GM21528 (cell line): Measurements from ENCODE around the gene RPTOR.

Experiments used
- ATAC-seq: cut with Tn5 transposase; IDR thresholded peaks from one replicate; pipeline ENCODE4 v1.9.1; 2021; ENCODE audit warnings: mild to moderate bottlenecking, moderate library complexity; ENCODE audit not compliant: unreplicated experiment, low FRiP score

RPTOR gene

DNA sequence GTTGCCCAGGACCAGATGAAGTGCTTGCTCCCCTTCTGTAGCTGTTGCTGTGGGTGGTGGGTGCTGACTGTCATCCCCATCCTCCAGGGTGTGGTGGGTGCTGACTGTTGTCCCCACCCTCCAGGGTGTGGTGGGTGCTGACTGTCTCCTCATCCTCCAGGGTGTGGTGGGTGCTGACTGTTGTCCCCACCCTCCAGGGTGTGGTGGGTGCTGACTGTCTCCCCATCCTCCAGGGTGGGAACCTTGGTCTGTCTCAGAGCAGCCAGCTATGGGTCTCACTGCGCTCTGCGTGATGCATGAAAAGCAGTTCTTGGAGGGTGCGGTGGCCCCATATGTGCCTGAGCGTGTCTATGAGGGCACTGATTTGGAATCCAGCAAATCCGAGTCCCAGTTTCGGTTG is 163.8 kb downstream of the RPTOR start:
- ATAC-seq, result no peak

- ATAC-seq, result no peak
Measured at GRCh38 chr17:80709090-80709695, 164.6 kb downstream of the RPTOR start.

DNA sequence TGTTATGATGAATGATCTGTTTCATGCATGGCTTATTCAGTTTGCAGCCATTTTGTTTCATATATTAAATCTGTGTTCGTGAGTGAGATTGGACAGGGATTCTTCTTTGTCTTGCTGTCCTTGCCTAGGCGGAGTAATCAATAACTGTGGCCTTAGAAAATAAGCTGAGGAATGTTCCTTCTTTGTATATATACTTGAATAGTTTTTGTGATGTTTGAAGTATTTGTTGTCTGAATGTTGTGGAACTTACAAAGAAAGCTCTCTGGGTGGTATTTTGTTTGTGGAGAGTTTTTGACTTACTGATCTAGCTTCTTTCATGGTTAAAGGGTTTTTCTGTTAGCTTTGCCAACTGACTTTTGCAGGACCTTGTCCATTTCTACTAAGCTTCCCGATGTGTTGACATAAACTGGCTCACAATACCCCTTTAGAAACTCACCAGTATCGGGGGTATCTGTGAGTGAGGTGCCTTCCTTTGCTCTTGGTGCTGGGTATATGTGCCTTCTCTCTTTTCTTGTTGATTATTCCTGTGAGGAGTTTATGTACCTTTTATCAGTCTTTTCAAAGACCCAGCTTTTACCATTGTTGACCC is 166.2 kb downstream of the RPTOR start:
- ATAC-seq, result no peak

DNA sequence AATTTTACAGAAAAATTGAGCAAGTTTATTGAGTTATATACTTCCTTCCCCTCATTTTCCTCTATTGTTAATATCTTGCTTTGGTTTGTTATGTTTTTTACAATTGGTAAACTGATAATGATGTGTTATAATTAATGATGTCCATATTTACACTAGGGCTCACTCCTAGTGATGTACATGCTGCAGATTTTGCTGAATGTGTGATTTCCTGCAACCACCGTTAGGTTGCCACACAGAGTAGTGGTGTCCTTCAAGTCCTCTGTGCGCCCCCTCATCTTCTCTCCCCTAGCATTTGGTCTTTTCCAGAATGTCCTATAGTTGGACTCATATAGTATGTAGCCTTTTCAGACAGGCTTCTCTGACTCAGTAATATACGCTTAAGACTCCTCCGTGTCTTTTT is 167.5 kb downstream of the RPTOR start:
- ATAC-seq, result no peak

DNA sequence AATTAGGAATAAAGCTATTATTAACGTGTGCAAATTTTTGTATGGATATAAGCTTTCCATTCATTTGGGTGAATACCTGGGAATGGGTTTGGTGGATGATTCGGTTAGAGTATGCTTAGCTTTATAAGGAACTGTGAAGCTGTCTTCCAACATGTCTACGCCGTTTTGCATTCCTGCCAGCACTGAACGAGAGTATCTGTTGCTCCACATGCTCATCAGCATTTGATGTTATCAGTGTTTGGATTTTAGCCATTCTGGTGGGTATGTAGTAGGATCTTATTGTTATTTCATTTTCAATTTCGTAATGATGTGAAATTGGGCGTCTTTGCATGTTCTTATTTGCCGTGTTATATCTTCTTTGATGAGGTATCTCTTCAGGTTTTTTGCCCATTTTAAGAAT is 168.0 kb downstream of the RPTOR start:
- no peak for ATAC-seq

DNA sequence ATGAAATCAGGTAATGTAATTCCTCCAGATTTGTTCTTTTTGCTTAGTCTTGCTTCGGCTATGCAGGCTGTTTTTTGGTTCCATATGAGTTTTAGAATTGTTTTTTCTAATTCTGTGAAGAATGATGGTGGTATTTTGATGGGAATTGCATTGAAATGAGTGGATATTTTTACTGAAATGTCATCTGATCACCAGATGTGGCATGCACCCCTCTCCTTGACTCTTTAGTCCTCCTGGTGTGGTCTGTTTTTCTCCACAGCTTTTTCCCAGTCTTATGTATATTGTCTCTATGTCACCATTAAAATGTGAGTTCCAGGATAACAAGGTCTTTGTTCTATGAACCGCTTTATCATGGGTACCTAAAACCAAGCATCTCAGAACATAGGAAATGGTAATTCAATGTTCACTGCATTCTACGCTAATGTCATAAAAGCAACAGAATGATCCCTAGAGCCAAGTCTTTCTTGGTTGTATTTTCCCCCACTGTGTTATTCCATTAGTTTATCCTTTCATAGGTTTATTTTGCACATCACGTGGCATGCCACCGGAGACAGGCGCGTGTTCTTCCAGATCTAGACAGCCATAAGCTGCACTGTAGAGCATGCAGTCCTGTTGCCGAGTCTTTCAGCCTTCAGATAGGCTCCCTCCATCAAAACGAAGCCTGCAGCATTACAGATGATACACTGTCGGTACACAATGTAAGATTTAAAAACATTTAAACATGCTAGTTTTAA is 172.5 kb downstream of the RPTOR start:
- no peak for ATAC-seq

GRCh38 chr17:80717720-80718083 is 173.1 kb downstream of the RPTOR start:
- ATAC-seq, result no peak

DNA sequence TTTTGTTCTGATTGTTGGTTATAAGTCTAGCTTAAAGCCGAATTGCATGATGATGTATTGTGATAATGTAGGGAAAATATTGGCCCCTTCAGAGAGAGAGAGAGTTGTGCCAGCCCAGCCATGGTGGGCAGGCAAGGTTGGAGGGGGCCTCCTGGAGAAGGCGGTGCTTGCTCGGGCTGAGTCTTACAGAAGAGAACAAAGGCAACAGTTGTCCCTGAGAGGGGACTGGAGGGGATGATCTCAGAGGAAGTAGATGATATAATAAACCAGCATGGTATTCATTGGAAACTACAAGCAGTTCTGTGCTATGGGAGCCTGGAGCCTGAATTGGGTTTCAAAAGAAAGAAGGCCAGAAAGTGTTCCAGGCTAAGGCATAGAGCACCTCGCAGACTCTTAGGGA is 173.8 kb downstream of the RPTOR start:
- no peak for ATAC-seq

GRCh38 chr17:80719449-80719848 is 174.8 kb downstream of the RPTOR start:
- ATAC-seq, result no peak

GRCh38 chr17:80720610-80721577 is 176.3 kb downstream of the RPTOR start:
- no peak for ATAC-seq

- ATAC-seq, result no peak
Measured at GRCh38 chr17:80722661-80723060, 178.0 kb downstream of the RPTOR start.

- ATAC-seq, result no peak
Measured at GRCh38 chr17:80724775-80725266, 180.2 kb downstream of the RPTOR start.

GRCh38 chr17:80725517-80725916 is 180.9 kb downstream of the RPTOR start:
- ATAC-seq, result no peak

- ATAC-seq, result no peak
Measured at GRCh38 chr17:80726558-80727408, 182.1 kb downstream of the RPTOR start.

GRCh38 chr17:80727409-80727755 is 182.7 kb downstream of the RPTOR start:
- no peak for ATAC-seq

DNA sequence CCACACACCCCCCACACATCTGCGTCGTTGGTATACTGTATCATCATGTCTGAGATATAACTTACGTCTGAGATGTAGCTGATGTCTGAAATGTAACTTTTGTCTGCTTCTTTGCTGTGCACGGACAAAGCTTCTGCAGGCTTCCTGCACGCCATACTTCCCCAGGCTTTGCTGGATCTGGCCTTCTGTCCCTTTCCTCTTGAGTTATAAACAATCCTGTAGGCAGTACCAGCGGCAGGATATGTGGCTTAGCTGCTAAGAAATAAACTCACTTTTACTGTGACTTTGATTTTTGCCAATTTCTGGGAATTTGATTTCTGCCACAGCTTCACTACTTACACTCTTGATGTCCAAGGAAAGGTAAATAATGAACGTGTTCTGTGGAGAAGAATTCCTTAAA is 184.4 kb downstream of the RPTOR start:
- ATAC-seq, result no peak

- ATAC-seq, result no peak
Measured at GRCh38 chr17:80729761-80730160, 185.1 kb downstream of the RPTOR start.

DNA sequence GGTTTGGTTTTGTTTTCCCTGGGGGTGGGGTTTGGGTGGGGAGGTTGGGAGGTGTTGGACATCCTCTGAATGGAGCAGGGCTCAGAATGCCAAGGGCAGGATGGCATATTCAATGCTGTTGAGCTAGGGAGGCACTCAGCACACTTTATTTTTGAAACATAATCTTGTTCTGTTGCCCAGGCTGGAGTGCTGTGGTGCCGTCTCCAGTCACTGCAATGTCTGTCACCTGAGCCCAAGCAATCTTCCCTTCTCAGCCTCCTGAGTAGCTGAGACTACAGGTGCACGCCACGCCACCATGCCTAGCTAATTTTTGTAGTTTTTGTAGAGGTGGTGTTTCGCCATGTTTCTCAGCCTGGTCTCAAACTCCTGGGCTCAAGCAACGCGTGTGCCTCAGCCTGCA is 186.1 kb downstream of the RPTOR start:
- no peak for ATAC-seq

DNA sequence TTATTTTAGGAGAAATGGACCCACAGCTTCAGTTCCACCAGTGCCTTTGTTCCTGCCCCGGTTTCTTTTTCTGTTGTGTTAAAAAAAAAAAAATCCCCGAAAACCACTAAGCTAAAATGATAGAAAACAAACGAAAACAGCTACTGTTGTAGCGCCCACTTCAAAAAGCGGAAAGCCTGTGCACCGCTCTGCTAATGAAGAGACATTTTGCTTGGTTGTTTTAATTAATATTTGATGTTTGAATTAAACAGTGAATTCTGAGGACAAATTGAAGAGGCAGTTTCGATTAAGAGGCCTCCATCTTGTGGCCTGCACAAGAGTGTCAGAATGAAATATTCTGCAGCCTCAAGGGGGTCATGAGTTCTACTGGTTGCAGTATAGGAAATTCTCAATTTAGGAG is 186.7 kb downstream of the RPTOR start:
- no peak for ATAC-seq

- ATAC-seq, result no peak
Measured at GRCh38 chr17:80732268-80732667, 187.6 kb downstream of the RPTOR start.
